ENCODE measurements around the gene CEP85L. TPM values are rescaled to one million over a fixed set of nuclear protein-coding genes. Genes with fewer than 3 reads are reported as not detected.

Gene CEP85L
- total RNA-seq, 1 experiment from 2014 or later: 4.8 TPM

- 0 out of 2 replicates have a peak, but pooled peaks cover 2% of the 10 kb centered on the region for H4K20me1 ChIP-seq (ENCODE audit: insufficient read depth, low read depth, low read length)
- no peak for DNase-seq
- H3K27ac ChIP-seq (ENCODE audit: low read length): no peak overlapping the region
- no peaks in the 10 kb centered on the region for H3K9me2 ChIP-seq (replicated peaks; ENCODE audit: insufficient read depth, low read length)
- no peaks in the 10 kb centered on the region for H3K4me1 ChIP-seq (ENCODE audit: low read length)
- no peak overlapping the region for H3K4me2 ChIP-seq (ENCODE audit: low read depth, low read length, poor library complexity, severe bottlenecking)
- H3K27me3 ChIP-seq (ENCODE audit: low read length): no peaks in the 10 kb centered on the region
- no peaks in the 10 kb centered on the region for H3K79me2 ChIP-seq (ENCODE audit: low read length)
- H3K4me3 ChIP-seq (ENCODE audit: low read length): no peak overlapping the region
- H3K9me3 ChIP-seq (ENCODE audit: low read length): no peaks in the 10 kb centered on the region
- H3K9ac ChIP-seq (ENCODE audit: low read length): no peak overlapping the region
- H2AFZ ChIP-seq (ENCODE audit: low read length): no peak overlapping the region
- no peaks in the 10 kb centered on the region for H3K36me3 ChIP-seq (ENCODE audit: insufficient read depth, low read length)
Measured at GRCh38 chr6:118627724-118628123, 23.7 kb downstream of the CEP85L start.

GRCh38 chr6:118625833-118626232 lies 25.6 kb downstream of the CEP85L start:
- H3K9ac ChIP-seq (ENCODE audit: low read length): no peak overlapping the region
- H3K9me2 ChIP-seq (replicated peaks; ENCODE audit: insufficient read depth, low read length): no peaks in the 10 kb centered on the region
- no peaks in the 10 kb centered on the region for H3K4me1 ChIP-seq (ENCODE audit: low read length)
- H2AFZ ChIP-seq (ENCODE audit: low read length): no peak overlapping the region
- no peak overlapping the region for H3K4me3 ChIP-seq (ENCODE audit: low read length)
- H3K27ac ChIP-seq (ENCODE audit: low read length): no peak overlapping the region
- no peaks in the 10 kb centered on the region for H3K27me3 ChIP-seq (ENCODE audit: low read length)
- H3K9me3 ChIP-seq (ENCODE audit: low read length): no peaks in the 10 kb centered on the region
- no peak for DNase-seq
- H3K36me3 ChIP-seq (ENCODE audit: insufficient read depth, low read length): no peaks in the 10 kb centered on the region
- H3K4me2 ChIP-seq (ENCODE audit: low read depth, low read length, poor library complexity, severe bottlenecking): no peak overlapping the region
- H4K20me1 ChIP-seq (ENCODE audit: insufficient read depth, low read depth, low read length): peaks cover 4% of the 10 kb centered on the region; the same call in 1 of the 2 replicates
- H3K79me2 ChIP-seq (ENCODE audit: low read length): no peaks in the 10 kb centered on the region

- H3K27me3 ChIP-seq (ENCODE audit: low read length): no peaks in the 10 kb centered on the region
- H3K4me2 ChIP-seq (ENCODE audit: low read depth, low read length, poor library complexity, severe bottlenecking): no peak overlapping the region
- H3K36me3 ChIP-seq (ENCODE audit: insufficient read depth, low read length): no peaks in the 10 kb centered on the region
- no peak overlapping the region for H3K4me3 ChIP-seq (ENCODE audit: low read length)
- H3K4me1 ChIP-seq (ENCODE audit: low read length): no peaks in the 10 kb centered on the region
- no peaks in the 10 kb centered on the region for H3K9me2 ChIP-seq (replicated peaks; ENCODE audit: insufficient read depth, low read length)
- no peak overlapping the region for H3K27ac ChIP-seq (ENCODE audit: low read length)
- no peak overlapping the region for H3K9ac ChIP-seq (ENCODE audit: low read length)
- H2AFZ ChIP-seq (ENCODE audit: low read length): no peak overlapping the region
- no peaks in the 10 kb centered on the region for H3K9me3 ChIP-seq (ENCODE audit: low read length)
- DNase-seq: no peak
- no peaks in the 10 kb centered on the region for H3K79me2 ChIP-seq (ENCODE audit: low read length)
- peaks cover 5% of the 10 kb centered on the region; the same call in 1 of the 2 replicates for H4K20me1 ChIP-seq (ENCODE audit: insufficient read depth, low read depth, low read length)
Measured at GRCh38 chr6:118621799-118622470, 29.5 kb downstream of the CEP85L start.

- no peak overlapping the region for H3K4me3 ChIP-seq (ENCODE audit: low read length)
- no peak overlapping the region for H3K4me2 ChIP-seq (ENCODE audit: low read depth, low read length, poor library complexity, severe bottlenecking)
- H3K9me2 ChIP-seq (replicated peaks; ENCODE audit: insufficient read depth, low read length): no peaks in the 10 kb centered on the region
- peaks cover 5% of the 10 kb centered on the region; the same call in 1 of the 2 replicates for H4K20me1 ChIP-seq (ENCODE audit: insufficient read depth, low read depth, low read length)
- H3K79me2 ChIP-seq (ENCODE audit: low read length): no peaks in the 10 kb centered on the region
- no peaks in the 10 kb centered on the region for H3K27me3 ChIP-seq (ENCODE audit: low read length)
- no peak overlapping the region for H2AFZ ChIP-seq (ENCODE audit: low read length)
- no peaks in the 10 kb centered on the region for H3K36me3 ChIP-seq (ENCODE audit: insufficient read depth, low read length)
- H3K9me3 ChIP-seq (ENCODE audit: low read length): no peaks in the 10 kb centered on the region
- DNase-seq: no peak
- no peak overlapping the region for H3K9ac ChIP-seq (ENCODE audit: low read length)
- H3K4me1 ChIP-seq (ENCODE audit: low read length): no peaks in the 10 kb centered on the region
- H3K27ac ChIP-seq (ENCODE audit: low read length): no peak overlapping the region
Measured at GRCh38 chr6:118620202-118620601, 31.2 kb downstream of the CEP85L start.

GRCh38 chr6:118618676-118619377 lies 32.6 kb downstream of the CEP85L start:
- no peak overlapping the region for H3K9ac ChIP-seq (ENCODE audit: low read length)
- H3K9me2 ChIP-seq (replicated peaks; ENCODE audit: insufficient read depth, low read length): no peaks in the 10 kb centered on the region
- H4K20me1 ChIP-seq (ENCODE audit: insufficient read depth, low read depth, low read length): peaks cover 5% of the 10 kb centered on the region; the same call in 1 of the 2 replicates
- no peaks in the 10 kb centered on the region for H3K79me2 ChIP-seq (ENCODE audit: low read length)
- no peaks in the 10 kb centered on the region for H3K9me3 ChIP-seq (ENCODE audit: low read length)
- H3K4me1 ChIP-seq (ENCODE audit: low read length): no peaks in the 10 kb centered on the region
- H3K36me3 ChIP-seq (ENCODE audit: insufficient read depth, low read length): no peaks in the 10 kb centered on the region
- no peak overlapping the region for H3K4me3 ChIP-seq (ENCODE audit: low read length)
- H2AFZ ChIP-seq (ENCODE audit: low read length): no peak overlapping the region
- H3K27me3 ChIP-seq (ENCODE audit: low read length): no peaks in the 10 kb centered on the region
- peak; percentile 80 for DNase-seq
- no peak overlapping the region for H3K27ac ChIP-seq (ENCODE audit: low read length)
- no peak overlapping the region for H3K4me2 ChIP-seq (ENCODE audit: low read depth, low read length, poor library complexity, severe bottlenecking)

DNA sequence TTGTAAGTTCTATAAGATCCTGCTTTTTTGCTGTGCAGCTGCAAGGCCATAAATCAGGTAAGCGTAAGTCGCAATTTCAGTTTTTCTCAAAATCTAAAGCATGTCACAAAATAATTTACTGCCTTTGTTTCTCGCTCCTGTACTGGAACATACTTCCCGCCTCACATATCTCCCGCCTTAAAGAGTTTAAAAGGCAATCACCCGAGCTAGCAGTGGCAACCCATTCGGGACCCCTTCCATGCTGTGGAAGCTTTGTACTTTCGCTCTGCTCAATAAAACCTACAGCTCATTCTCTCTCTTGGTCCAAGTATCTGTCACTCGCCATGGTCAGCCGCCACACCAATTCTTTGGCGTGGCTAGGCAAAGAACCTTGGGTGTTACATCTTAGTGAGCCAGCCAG lies 34.0 kb downstream of the CEP85L start:
- H3K4me3 ChIP-seq (ENCODE audit: low read length): no peak overlapping the region
- no peak for DNase-seq
- no peak overlapping the region for H2AFZ ChIP-seq (ENCODE audit: low read length)
- no peaks in the 10 kb centered on the region for H3K79me2 ChIP-seq (ENCODE audit: low read length)
- no peak overlapping the region for H3K27ac ChIP-seq (ENCODE audit: low read length)
- no peak overlapping the region for H3K4me2 ChIP-seq (ENCODE audit: low read depth, low read length, poor library complexity, severe bottlenecking)
- H3K36me3 ChIP-seq (ENCODE audit: insufficient read depth, low read length): no peaks in the 10 kb centered on the region
- H3K9me2 ChIP-seq (replicated peaks; ENCODE audit: insufficient read depth, low read length): no peaks in the 10 kb centered on the region
- no peaks in the 10 kb centered on the region for H3K27me3 ChIP-seq (ENCODE audit: low read length)
- no peak overlapping the region for H3K9ac ChIP-seq (ENCODE audit: low read length)
- no peaks in the 10 kb centered on the region for H3K9me3 ChIP-seq (ENCODE audit: low read length)
- H4K20me1 ChIP-seq (ENCODE audit: insufficient read depth, low read depth, low read length): peaks cover 5% of the 10 kb centered on the region; the same call in 1 of the 2 replicates
- H3K4me1 ChIP-seq (ENCODE audit: low read length): no peaks in the 10 kb centered on the region

DNA sequence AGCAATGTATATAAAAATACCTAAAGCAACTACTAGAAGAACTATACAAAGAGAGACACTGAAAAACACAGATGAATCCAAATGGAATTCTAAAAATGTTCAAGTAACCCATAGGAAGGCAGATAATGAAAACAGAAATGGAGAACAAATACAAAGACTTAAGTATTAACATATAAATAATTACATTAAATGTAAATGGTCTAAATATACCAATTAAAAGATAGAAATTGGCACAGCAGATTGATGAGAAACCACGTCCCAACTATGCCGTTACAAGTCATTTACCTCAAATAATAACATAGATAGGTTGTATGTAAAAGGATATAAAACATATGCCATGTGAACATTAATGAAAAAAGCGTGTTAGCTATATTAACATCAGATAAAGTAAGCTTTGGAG lies 40.1 kb downstream of the CEP85L start:
- Histone ChIP-seq H3K4me2 (ENCODE audit: low read depth, low read length, poor library complexity, severe bottlenecking) (no peak overlapping the region), H3K9ac (ENCODE audit: low read length) (no peak overlapping the region), H3K79me2 (ENCODE audit: low read length) (no peaks in the 10 kb centered on the region), H3K9me2 (replicated peaks; ENCODE audit: insufficient read depth, low read length) (no peaks in the 10 kb centered on the region), H2AFZ (ENCODE audit: low read length) (no peak overlapping the region), H3K4me1 (ENCODE audit: low read length) (no peaks in the 10 kb centered on the region), H4K20me1 (ENCODE audit: insufficient read depth, low read depth, low read length) (peaks cover 7% of the 10 kb centered on the region), H3K27me3 (ENCODE audit: low read length) (no peaks in the 10 kb centered on the region), H3K36me3 (ENCODE audit: insufficient read depth, low read length) (no peaks in the 10 kb centered on the region), H3K27ac (ENCODE audit: low read length) (no peak overlapping the region), H3K9me3 (ENCODE audit: low read length) (no peaks in the 10 kb centered on the region), H3K4me3 (ENCODE audit: low read length) (no peak overlapping the region)
- DNase-seq: no peak

DNA sequence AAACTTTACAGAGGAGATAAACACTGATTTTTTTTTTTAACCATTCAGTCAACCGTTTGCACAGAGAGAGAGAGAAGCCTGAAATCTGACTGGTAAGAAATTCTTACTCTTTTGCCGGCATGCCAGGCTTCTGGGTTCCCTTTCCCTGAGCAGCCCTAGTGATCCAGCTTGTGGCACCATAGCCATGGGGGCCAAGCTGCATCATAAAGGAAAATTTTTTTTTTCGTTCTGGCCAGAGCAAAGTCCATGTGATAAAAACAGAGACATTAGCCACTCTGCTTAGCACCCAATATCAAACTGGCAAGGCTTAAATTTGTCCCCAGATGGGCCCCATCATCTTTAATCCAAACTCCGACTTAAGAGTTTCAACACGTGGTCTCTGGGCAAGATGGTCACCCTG lies 44.5 kb downstream of the CEP85L start:
- H3K9ac ChIP-seq (ENCODE audit: low read length): no peak overlapping the region
- H3K9me3 ChIP-seq (ENCODE audit: low read length): no peaks in the 10 kb centered on the region
- no peaks in the 10 kb centered on the region for H3K9me2 ChIP-seq (replicated peaks; ENCODE audit: insufficient read depth, low read length)
- H4K20me1 ChIP-seq (ENCODE audit: insufficient read depth, low read depth, low read length): peaks cover 7% of the 10 kb centered on the region
- H3K27me3 ChIP-seq (ENCODE audit: low read length): no peaks in the 10 kb centered on the region
- H3K27ac ChIP-seq (ENCODE audit: low read length): no peak overlapping the region
- H3K36me3 ChIP-seq (ENCODE audit: insufficient read depth, low read length): no peaks in the 10 kb centered on the region
- H2AFZ ChIP-seq (ENCODE audit: low read length): no peak overlapping the region
- H3K79me2 ChIP-seq (ENCODE audit: low read length): no peaks in the 10 kb centered on the region
- no peak overlapping the region for H3K4me2 ChIP-seq (ENCODE audit: low read depth, low read length, poor library complexity, severe bottlenecking)
- no peak for DNase-seq
- H3K4me3 ChIP-seq (ENCODE audit: low read length): no peak overlapping the region
- no peaks in the 10 kb centered on the region for H3K4me1 ChIP-seq (ENCODE audit: low read length)
